Measurements from ENCODE around the gene RBP7. TPM values are rescaled to one million over a fixed set of nuclear protein-coding genes. Genes with fewer than 3 reads are reported as not detected.

RBP7 gene
- total RNA-seq, 6 donors from 2014 or later: 1.7 to 15.9 (median 4.3) TPM; not detected in 1

- H3K4me1 ChIP-seq: peaks cover 4 to 20% (median 15%) of the 10 kb centered on the region in 4 donors
- no peaks in the 10 kb centered on the region for H3K27me3 ChIP-seq
- DNase-seq (no peak), ATAC-seq (ENCODE audit: low FRiP score in 2 of 2) (no peak)
- TF ChIP-seq EP300 (IDR thresholded peaks at IDR 0.05) (no peak), POLR2AphosphoS5 (IDR thresholded peaks at IDR 0.05) (no peak), POLR2A (IDR thresholded peaks at IDR 0.05) (no peak)
- TF ChIP-seq, protein P1, sequence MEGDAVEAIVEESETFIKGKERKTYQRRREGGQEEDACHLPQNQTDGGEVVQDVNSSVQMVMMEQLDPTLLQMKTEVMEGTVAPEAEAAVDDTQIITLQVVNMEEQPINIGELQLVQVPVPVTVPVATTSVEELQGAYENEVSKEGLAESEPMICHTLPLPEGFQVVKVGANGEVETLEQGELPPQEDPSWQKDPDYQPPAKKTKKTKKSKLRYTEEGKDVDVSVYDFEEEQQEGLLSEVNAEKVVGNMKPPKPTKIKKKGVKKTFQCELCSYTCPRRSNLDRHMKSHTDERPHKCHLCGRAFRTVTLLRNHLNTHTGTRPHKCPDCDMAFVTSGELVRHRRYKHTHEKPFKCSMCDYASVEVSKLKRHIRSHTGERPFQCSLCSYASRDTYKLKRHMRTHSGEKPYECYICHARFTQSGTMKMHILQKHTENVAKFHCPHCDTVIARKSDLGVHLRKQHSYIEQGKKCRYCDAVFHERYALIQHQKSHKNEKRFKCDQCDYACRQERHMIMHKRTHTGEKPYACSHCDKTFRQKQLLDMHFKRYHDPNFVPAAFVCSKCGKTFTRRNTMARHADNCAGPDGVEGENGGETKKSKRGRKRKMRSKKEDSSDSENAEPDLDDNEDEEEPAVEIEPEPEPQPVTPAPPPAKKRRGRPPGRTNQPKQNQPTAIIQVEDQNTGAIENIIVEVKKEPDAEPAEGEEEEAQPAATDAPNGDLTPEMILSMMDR (IDR thresholded peaks at IDR 0.05): no peak
- WGBS, 2 donors: 91 to 94% methylated on average over 4 of the region's 4 CpGs
- peaks cover 0 to 35% (median 8%) of the 10 kb centered on the region in 4 donors for H3K36me3 ChIP-seq
- H3K4me3 ChIP-seq: no peak overlapping the region
- no peak overlapping the region for H3K27ac ChIP-seq
- no peaks in the 10 kb centered on the region for H3K9me3 ChIP-seq
These were observed 45.7 kb downstream of the RBP7 start for GRCh38 chr1:10042746-10043145.

- Histone ChIP-seq H3K36me3 (peaks cover 0 to 26% (median 14%) of the 10 kb centered on the region in 4 donors), H3K27ac (peak overlapping the region in 1 of 4 donors; percentile 1), H3K27me3 (no peaks in the 10 kb centered on the region), H3K4me3 (no peak overlapping the region), H3K4me1 (peaks cover 4 to 20% (median 14%) of the 10 kb centered on the region in 4 donors), H3K9me3 (no peaks in the 10 kb centered on the region)
- peak in 1 of 2 donors; percentile 47 for DNase-seq
- peak in 1 of 2 donors; percentile 7 for TF ChIP-seq POLR2AphosphoS5 (IDR thresholded peaks at IDR 0.05)
- TF ChIP-seq, protein P1 (IDR thresholded peaks at IDR 0.05): no peak
- WGBS, 2 donors: 70 to 81% methylated on average over 8 of the region's 8 CpGs
- ATAC-seq (ENCODE audit: low FRiP score in 2 of 2): peak in 1 of 2 donors; percentile 10
These were observed 48.7 kb downstream of the RBP7 start for GRCh38 chr1:10045480-10046355.

DNA sequence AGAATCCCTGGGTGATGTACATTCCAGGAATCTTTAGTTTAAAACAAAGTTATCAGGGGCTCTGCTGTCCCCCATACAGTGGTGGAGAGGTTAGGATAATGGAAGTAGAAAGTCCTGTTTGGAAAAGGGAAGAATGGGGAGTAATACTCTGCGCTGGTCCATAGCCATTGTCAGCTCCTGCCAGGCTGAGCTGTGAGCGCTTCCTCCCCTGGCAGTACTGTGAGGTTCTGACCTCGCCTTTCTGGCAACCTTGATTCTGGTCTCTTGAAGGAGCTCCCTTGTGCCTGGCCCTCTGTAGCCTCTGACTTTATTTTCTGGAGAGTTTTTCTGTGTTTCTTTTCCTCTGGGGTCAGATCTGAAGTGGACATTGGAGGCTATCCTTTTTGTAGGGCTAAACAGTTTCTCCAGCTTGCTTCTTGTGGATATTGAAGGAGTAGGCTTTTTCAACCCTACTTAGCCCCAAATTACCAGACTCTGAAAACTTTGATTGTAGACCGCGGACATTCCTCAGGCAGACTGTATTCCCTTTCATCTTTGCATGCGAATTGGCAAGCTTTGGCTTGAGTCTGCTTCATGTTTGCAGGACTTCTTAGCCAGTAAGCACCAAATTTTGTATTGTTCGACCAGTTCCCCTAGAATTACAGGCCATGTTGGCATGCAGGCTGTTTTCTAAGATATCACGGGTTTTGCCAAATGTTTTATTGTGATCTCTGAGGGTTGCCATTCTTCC, 49.5 kb downstream of the RBP7 start:
- ATAC-seq (ENCODE audit: low FRiP score in 2 of 2) (peak; percentile 24 to 78), DNase-seq (no peak)
- no peak overlapping the region for H3K4me3 ChIP-seq
- peaks cover 0 to 24% (median 13%) of the 10 kb centered on the region in 4 donors for H3K36me3 ChIP-seq
- 81 to 89% methylated on average over 8 of the region's 8 CpGs for WGBS, 2 donors
- H3K27me3 ChIP-seq: no peaks in the 10 kb centered on the region
- TF ChIP-seq, protein P1 (IDR thresholded peaks at IDR 0.05): no peak
- TF ChIP-seq POLR2AphosphoS5 (IDR thresholded peaks at IDR 0.05): no peak
- TF ChIP-seq EP300 (IDR thresholded peaks at IDR 0.05): no peak
- no peak for TF ChIP-seq POLR2A (IDR thresholded peaks at IDR 0.05)
- no peaks in the 10 kb centered on the region for H3K9me3 ChIP-seq
- peak overlapping the region in 1 of 4 donors; percentile 1 for H3K27ac ChIP-seq
- peaks cover 4 to 20% (median 14%) of the 10 kb centered on the region in 4 donors for H3K4me1 ChIP-seq

DNA sequence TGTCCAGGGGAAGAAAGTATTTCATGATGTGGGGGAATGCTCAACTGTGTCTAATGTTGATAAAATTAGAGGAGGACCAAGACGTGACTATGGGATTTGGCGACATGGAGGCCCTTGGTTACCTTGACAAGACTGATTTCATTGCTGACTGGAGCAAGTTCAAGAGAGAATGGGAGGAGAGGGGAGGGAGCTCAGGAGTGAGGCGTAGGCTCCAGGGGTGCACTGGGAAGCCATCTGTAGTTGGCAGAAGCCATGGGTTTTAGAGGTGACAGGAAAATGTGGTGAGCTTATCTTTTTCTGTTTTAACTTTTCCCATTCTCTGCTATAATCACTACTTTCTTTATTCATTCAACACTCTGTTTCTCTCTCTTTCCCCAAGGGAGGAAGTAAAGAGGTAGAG, 51.6 kb downstream of the RBP7 start:
- Histone ChIP-seq H3K27ac (no peak overlapping the region), H3K9me3 (no peaks in the 10 kb centered on the region), H3K36me3 (peaks cover 0 to 18% (median 8%) of the 10 kb centered on the region in 4 donors), H3K27me3 (no peaks in the 10 kb centered on the region), H3K4me3 (no peak overlapping the region), H3K4me1 (peaks cover 4 to 20% (median 14%) of the 10 kb centered on the region in 4 donors)
- TF ChIP-seq, protein P1 (IDR thresholded peaks at IDR 0.05): no peak
- TF ChIP-seq POLR2AphosphoS5 (IDR thresholded peaks at IDR 0.05) (no peak), EP300 (IDR thresholded peaks at IDR 0.05) (no peak), POLR2A (IDR thresholded peaks at IDR 0.05) (no peak)
- no peak for ATAC-seq (ENCODE audit: low FRiP score in 2 of 2)
- no peak for DNase-seq
- 94 to 96% methylated on average over 3 of the region's 3 CpGs for WGBS, 2 donors
